ENCODE data around the gene SIM2.

DNA sequence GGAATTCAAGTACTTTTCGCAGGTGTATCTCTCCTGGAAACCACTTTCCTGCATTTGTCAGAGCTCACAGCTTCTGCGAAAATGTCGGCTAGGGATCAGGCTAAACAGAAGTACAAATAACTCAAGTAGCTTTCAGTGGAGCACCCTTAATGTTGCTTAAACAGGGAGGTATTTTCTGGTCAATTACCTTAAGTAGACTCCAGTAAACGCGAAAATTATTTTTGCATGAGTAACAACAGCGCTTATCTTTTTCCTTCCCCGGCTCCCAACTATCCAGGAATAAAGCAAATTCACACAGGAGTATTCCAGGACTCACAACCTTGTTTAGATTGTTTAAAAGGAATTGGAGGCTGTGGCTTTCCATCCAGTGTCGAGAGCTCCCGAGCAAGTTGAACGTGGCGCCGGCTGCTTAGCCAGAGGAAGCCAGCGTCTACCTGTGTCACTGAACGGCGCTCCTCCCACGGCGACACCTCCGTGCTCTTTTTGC is 7.3 kb upstream of the SIM2 start:
- TF ChIP-seq, protein P1, sequence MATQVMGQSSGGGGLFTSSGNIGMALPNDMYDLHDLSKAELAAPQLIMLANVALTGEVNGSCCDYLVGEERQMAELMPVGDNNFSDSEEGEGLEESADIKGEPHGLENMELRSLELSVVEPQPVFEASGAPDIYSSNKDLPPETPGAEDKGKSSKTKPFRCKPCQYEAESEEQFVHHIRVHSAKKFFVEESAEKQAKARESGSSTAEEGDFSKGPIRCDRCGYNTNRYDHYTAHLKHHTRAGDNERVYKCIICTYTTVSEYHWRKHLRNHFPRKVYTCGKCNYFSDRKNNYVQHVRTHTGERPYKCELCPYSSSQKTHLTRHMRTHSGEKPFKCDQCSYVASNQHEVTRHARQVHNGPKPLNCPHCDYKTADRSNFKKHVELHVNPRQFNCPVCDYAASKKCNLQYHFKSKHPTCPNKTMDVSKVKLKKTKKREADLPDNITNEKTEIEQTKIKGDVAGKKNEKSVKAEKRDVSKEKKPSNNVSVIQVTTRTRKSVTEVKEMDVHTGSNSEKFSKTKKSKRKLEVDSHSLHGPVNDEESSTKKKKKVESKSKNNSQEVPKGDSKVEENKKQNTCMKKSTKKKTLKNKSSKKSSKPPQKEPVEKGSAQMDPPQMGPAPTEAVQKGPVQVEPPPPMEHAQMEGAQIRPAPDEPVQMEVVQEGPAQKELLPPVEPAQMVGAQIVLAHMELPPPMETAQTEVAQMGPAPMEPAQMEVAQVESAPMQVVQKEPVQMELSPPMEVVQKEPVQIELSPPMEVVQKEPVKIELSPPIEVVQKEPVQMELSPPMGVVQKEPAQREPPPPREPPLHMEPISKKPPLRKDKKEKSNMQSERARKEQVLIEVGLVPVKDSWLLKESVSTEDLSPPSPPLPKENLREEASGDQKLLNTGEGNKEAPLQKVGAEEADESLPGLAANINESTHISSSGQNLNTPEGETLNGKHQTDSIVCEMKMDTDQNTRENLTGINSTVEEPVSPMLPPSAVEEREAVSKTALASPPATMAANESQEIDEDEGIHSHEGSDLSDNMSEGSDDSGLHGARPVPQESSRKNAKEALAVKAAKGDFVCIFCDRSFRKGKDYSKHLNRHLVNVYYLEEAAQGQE (IDR thresholded peaks at IDR 0.05; ENCODE audit: insufficient replicate concordance, low read depth), result no peak
- TF ChIP-seq, protein P2, sequence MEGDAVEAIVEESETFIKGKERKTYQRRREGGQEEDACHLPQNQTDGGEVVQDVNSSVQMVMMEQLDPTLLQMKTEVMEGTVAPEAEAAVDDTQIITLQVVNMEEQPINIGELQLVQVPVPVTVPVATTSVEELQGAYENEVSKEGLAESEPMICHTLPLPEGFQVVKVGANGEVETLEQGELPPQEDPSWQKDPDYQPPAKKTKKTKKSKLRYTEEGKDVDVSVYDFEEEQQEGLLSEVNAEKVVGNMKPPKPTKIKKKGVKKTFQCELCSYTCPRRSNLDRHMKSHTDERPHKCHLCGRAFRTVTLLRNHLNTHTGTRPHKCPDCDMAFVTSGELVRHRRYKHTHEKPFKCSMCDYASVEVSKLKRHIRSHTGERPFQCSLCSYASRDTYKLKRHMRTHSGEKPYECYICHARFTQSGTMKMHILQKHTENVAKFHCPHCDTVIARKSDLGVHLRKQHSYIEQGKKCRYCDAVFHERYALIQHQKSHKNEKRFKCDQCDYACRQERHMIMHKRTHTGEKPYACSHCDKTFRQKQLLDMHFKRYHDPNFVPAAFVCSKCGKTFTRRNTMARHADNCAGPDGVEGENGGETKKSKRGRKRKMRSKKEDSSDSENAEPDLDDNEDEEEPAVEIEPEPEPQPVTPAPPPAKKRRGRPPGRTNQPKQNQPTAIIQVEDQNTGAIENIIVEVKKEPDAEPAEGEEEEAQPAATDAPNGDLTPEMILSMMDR (IDR thresholded peaks at IDR 0.05; ENCODE audit: insufficient read depth, low read length), result no peak
- TF ChIP-seq POLR2AphosphoS5 (IDR thresholded peaks at IDR 0.05; ENCODE audit: low read depth) (no peak), GABPA (IDR thresholded peaks at IDR 0.05; ENCODE audit: low read depth) (no peak), SPI1 (IDR thresholded peaks at IDR 0.05; ENCODE audit: borderline replicate concordance, low read depth) (no peak)
